Measurements from ENCODE around the gene RGPD8.
A peak's percentile ranks its signal among the peaks of the same experiment; 100 is the strongest.
"Not testable (repeated sequence)": the region's sequence is repeated elsewhere in the genome, so short reads cannot be mapped to it uniquely, and the experiment has no call there.

The RGPD8 gene
- total RNA-seq, result 17.6 reads per million, percentile 44 among the genes with 10 or more reads in this experiment

- peak; percentile 86 for DNase-seq
Measured at GRCh38 chr2:112433480-112433879, at the start of gene RGPD8. Gene RGPD8, minus strand, starts transcription at chr2:112433645. Its CDS starts 192 bp downstream, at chr2:112433453.

GRCh38 chr2:112483042-112483473, 49.6 kb upstream of the RGPD8 start:
- DNase-seq, result no peak

- peak; percentile 23 for DNase-seq
Measured at GRCh38 chr2:112482309-112483041, 49.0 kb upstream of the RGPD8 start.

- peak; percentile 70 for DNase-seq
Measured at GRCh38 chr2:112481528-112482233, 48.2 kb upstream of the RGPD8 start, which contains the start of gene TTL. Gene TTL, plus strand, starts transcription at chr2:112482156. Its CDS starts 189 bp downstream, at chr2:112482345.

- peak; percentile 77 for DNase-seq
Measured at GRCh38 chr2:112481050-112481527, 47.6 kb upstream of the RGPD8 start.

- DNase-seq, result no peak
Measured at GRCh38 chr2:112480530-112481049, 47.1 kb upstream of the RGPD8 start.

GRCh38 chr2:112476434-112476833, 43.0 kb upstream of the RGPD8 start:
- no peak for DNase-seq

GRCh38 chr2:112474844-112475486, 41.5 kb upstream of the RGPD8 start:
- DNase-seq, result no peak

GRCh38 chr2:112472547-112473263, 39.3 kb upstream of the RGPD8 start:
- DNase-seq, result no peak

GRCh38 chr2:112465382-112465781, 31.9 kb upstream of the RGPD8 start:
- no peak for DNase-seq

- DNase-seq, result no peak
Measured at GRCh38 chr2:112463256-112463655, 29.8 kb upstream of the RGPD8 start.

- no peak for DNase-seq
Measured at GRCh38 chr2:112462178-112462577, 28.7 kb upstream of the RGPD8 start.

- no peak for DNase-seq
Measured at GRCh38 chr2:112459372-112459771, 25.9 kb upstream of the RGPD8 start.

GRCh38 chr2:112454586-112454985, 21.1 kb upstream of the RGPD8 start:
- no peak for DNase-seq

- DNase-seq, result no peak
Measured at GRCh38 chr2:112451317-112451716, 17.9 kb upstream of the RGPD8 start.

GRCh38 chr2:112449854-112450253, 16.4 kb upstream of the RGPD8 start:
- DNase-seq, result no peak

- DNase-seq, result not testable (repeated sequence)
Measured at GRCh38 chr2:112444256-112444655, 10.8 kb upstream of the RGPD8 start.

- not testable (repeated sequence) for DNase-seq
Measured at GRCh38 chr2:112438603-112439261, 5.3 kb upstream of the RGPD8 start.

GRCh38 chr2:112437405-112437831, 4.0 kb upstream of the RGPD8 start:
- DNase-seq, result not testable (repeated sequence)

- DNase-seq, result not testable (repeated sequence)
Measured at GRCh38 chr2:112436993-112437392, 3.5 kb upstream of the RGPD8 start.

- DNase-seq, result not testable (repeated sequence)
Measured at GRCh38 chr2:112435716-112436431, 2.4 kb upstream of the RGPD8 start.
